Brain microvascular endothelial cell (primary cell): Measurements from ENCODE around the gene ACOT6.
"Not testable (repeated sequence)": the region's sequence is repeated elsewhere in the genome, so short reads cannot be mapped to it uniquely, and the experiment has no call there.

Experiments
- DNase-seq: peaks from one replicate; pipeline ENCODE4 v3.0.0-alpha.2; 2020
- H3K27ac ChIP-seq: fragments of 250-450 bp; sonication (Bioruptor Pico); 2 replicates; pipeline ENCODE4 v1.5.1; 2020; ENCODE audit warnings: mild to moderate bottlenecking, moderate library complexity
- H3K27me3 ChIP-seq: fragments of 250-450 bp; sonication (Bioruptor Pico); replicated peaks from 2 replicates; pipeline ENCODE4 v1.5.1; 2020; ENCODE audit warnings: mild to moderate bottlenecking
- H3K36me3 ChIP-seq: fragments of 250-450 bp; sonication (Bioruptor Pico); replicated peaks from 2 replicates; pipeline ENCODE4 v1.5.1; 2020; ENCODE audit warnings: mild to moderate bottlenecking
- H3K4me3 ChIP-seq: 2 replicates; pipeline ENCODE4 v1.5.1; 2011; ENCODE audit warnings: low read depth, mild to moderate bottlenecking, control low read depth, low read length, moderate library complexity
- CTCF ChIP-seq: IDR thresholded peaks from 2 replicates; pipeline ENCODE4 v1.5.1; 2011; ENCODE audit warnings: low read depth, mild to moderate bottlenecking, moderate library complexity, low read length, control low read depth, inconsistent platforms; ENCODE audit errors: missing control alignments
- in situ Hi-C: cut with HindIII; loops from 2 replicates; pipeline ENCODE4 v1.10.0; 2017; ENCODE audit warnings: low sequenced_read_pairs, low pct_ligation_motif_present

Gene ACOT6

GRCh38 chr14:73612339-73613045 is at the start of gene ACOT6:
TSS of gene ACOT6 (plus strand) at chr14:73612517. CDS start at chr14:73612572, 55 bp downstream.
- no peak for TF ChIP-seq CTCF
- in situ Hi-C loops = no loop called here
- Histone ChIP-seq H3K4me3 (peak within 1 kb of the TSS; percentile 60), H3K36me3 (no peaks in the 10 kb centered on the region), H3K27ac (peak within 1 kb of the TSS; percentile 30), H3K27me3 (no peaks in the 10 kb centered on the region)
- DNase-seq = peak; percentile 56

GRCh38 chr14:73562696-73563095 is 49.6 kb upstream of the ACOT6 start:
- not testable (repeated sequence) for DNase-seq

GRCh38 chr14:73566431-73566830 is 45.9 kb upstream of the ACOT6 start:
- H3K27me3 ChIP-seq, H3K36me3 ChIP-seq, DNase-seq, H3K27ac ChIP-seq, in situ Hi-C loops, H3K4me3 ChIP-seq: not testable (repeated sequence)

More at GRCh38 chr14:73562696-73563095, 49.6 kb upstream of the ACOT6 start:
- H3K27me3 ChIP-seq, H3K36me3 ChIP-seq, H3K27ac ChIP-seq, H3K4me3 ChIP-seq, in situ Hi-C loops: not testable (repeated sequence)

- H3K27me3 ChIP-seq, H3K27ac ChIP-seq, H3K4me3 ChIP-seq, H3K36me3 ChIP-seq, DNase-seq, in situ Hi-C loops: not testable (repeated sequence)
Measured at GRCh38 chr14:73566935-73567334, 45.4 kb upstream of the ACOT6 start.

GRCh38 chr14:73567358-73567757 is 45.0 kb upstream of the ACOT6 start:
- no peak for TF ChIP-seq CTCF
- H3K36me3 ChIP-seq = no peaks in the 10 kb centered on the region
- no peaks in the 10 kb centered on the region for H3K27me3 ChIP-seq
- no peak overlapping the region for H3K4me3 ChIP-seq
- no peak overlapping the region for H3K27ac ChIP-seq
- in situ Hi-C loops = no loop called here
- DNase-seq = no peak

GRCh38 chr14:73567951-73568885 is 44.1 kb upstream of the ACOT6 start:
- H3K27me3 ChIP-seq = no peaks in the 10 kb centered on the region
- H3K27ac ChIP-seq = peak overlapping the region; percentile 78
- in situ Hi-C loops = no loop called here
- H3K4me3 ChIP-seq = peak overlapping the region; percentile 61
- DNase-seq = no peak
- H3K36me3 ChIP-seq = no peaks in the 10 kb centered on the region
- no peak for TF ChIP-seq CTCF

GRCh38 chr14:73568886-73569184 is 43.5 kb upstream of the ACOT6 start:
- H3K36me3 ChIP-seq, DNase-seq, H3K27me3 ChIP-seq, in situ Hi-C loops: not testable (repeated sequence)
- H3K4me3 ChIP-seq = peak overlapping the region; percentile 61
- H3K27ac ChIP-seq = peak overlapping the region; percentile 78
